Measurements from ENCODE around the gene VPS37D.
A peak's percentile ranks its signal among the peaks of the same experiment; 100 is the strongest.

The VPS37D gene

GRCh38 chr7:73718438-73718881, 50.8 kb downstream of the VPS37D start:
- TF ChIP-seq EP300 (IDR thresholded peaks at IDR 0.05; ENCODE audit: borderline replicate concordance) (no peak), TAF1 (IDR thresholded peaks at IDR 0.05; ENCODE audit: low read depth) (no peak), ZBTB7A (IDR thresholded peaks at IDR 0.05; ENCODE audit: low read depth) (no peak), FOXM1 (IDR thresholded peaks at IDR 0.05; ENCODE audit: borderline replicate concordance, low read depth) (no peak), CREB1 (IDR thresholded peaks at IDR 0.05; ENCODE audit: low read depth) (no peak), CEBPB (IDR thresholded peaks at IDR 0.05) (no peak), TEAD4 (IDR thresholded peaks at IDR 0.05) (no peak), TCF12 (IDR thresholded peaks at IDR 0.05; ENCODE audit: low read depth) (no peak; the same call in 1 of the 2 replicates), RAD21 (IDR thresholded peaks at IDR 0.05; ENCODE audit: low read depth) (no peak), EGR1 (IDR thresholded peaks at IDR 0.05) (no peak), NFIC (IDR thresholded peaks at IDR 0.05) (no peak), YY1 (IDR thresholded peaks at IDR 0.05; ENCODE audit: low read depth) (no peak)
- TF ChIP-seq, protein P1, sequence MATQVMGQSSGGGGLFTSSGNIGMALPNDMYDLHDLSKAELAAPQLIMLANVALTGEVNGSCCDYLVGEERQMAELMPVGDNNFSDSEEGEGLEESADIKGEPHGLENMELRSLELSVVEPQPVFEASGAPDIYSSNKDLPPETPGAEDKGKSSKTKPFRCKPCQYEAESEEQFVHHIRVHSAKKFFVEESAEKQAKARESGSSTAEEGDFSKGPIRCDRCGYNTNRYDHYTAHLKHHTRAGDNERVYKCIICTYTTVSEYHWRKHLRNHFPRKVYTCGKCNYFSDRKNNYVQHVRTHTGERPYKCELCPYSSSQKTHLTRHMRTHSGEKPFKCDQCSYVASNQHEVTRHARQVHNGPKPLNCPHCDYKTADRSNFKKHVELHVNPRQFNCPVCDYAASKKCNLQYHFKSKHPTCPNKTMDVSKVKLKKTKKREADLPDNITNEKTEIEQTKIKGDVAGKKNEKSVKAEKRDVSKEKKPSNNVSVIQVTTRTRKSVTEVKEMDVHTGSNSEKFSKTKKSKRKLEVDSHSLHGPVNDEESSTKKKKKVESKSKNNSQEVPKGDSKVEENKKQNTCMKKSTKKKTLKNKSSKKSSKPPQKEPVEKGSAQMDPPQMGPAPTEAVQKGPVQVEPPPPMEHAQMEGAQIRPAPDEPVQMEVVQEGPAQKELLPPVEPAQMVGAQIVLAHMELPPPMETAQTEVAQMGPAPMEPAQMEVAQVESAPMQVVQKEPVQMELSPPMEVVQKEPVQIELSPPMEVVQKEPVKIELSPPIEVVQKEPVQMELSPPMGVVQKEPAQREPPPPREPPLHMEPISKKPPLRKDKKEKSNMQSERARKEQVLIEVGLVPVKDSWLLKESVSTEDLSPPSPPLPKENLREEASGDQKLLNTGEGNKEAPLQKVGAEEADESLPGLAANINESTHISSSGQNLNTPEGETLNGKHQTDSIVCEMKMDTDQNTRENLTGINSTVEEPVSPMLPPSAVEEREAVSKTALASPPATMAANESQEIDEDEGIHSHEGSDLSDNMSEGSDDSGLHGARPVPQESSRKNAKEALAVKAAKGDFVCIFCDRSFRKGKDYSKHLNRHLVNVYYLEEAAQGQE (IDR thresholded peaks at IDR 0.05; ENCODE audit: low read depth) = no peak
- TF ChIP-seq, protein P2, sequence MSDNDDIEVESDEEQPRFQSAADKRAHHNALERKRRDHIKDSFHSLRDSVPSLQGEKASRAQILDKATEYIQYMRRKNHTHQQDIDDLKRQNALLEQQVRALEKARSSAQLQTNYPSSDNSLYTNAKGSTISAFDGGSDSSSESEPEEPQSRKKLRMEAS (IDR thresholded peaks at IDR 0.05) = no peak
- TF ChIP-seq, protein P3, sequence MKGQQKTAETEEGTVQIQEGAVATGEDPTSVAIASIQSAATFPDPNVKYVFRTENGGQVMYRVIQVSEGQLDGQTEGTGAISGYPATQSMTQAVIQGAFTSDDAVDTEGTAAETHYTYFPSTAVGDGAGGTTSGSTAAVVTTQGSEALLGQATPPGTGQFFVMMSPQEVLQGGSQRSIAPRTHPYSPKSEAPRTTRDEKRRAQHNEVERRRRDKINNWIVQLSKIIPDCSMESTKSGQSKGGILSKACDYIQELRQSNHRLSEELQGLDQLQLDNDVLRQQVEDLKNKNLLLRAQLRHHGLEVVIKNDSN (IDR thresholded peaks at IDR 0.05) = no peak

DNA sequence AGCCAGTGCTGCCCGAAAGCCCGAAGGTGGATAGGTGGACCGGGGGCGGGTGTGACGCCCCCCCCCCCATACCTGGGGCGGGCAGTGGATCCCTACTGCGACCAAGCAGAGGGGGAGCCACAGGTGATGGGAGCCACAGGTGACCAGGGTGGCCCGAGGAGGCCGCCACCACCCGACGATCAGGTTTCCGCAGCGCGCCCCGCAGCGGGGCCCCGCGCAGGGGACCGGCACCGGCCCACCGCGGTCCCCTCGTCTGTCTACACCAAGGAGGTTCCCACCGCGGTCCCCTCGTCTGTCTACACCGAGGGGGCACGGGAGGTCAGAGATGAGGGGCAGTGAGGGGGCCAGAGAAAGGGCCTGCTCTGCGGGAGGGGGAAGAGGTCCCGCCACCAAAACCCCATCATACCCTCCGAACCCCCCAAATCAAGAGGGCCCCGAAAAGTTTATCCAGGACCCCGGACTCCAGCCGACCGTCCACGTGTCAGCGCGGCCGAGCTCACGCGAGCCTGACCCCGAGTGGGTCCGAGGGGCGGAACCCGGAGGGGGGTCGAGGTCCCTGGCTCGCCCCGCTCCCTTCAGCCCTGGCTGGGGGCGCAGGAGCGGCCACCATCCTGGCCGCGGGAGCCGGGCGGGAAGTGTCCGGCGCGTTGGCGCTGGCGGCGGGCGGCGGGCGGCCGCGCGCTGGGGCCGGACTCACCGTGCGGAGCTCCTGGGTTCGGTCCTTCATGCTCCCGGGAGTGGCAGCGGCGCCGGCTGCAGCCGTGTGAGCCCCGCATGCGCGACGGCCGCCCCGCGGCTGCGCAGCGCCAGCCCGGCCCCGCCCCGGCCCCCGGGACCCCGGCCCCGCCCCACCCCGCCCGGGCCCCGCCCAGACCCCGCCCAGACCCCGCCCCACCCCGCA, 51.5 kb downstream of the VPS37D start, which contains the start of gene STX1A:
TSS of gene STX1A (minus strand) at position 765 of the 901 bp plus-strand sequence. CDS start at position 727, 38 bp downstream.
- TF ChIP-seq, protein P1 (IDR thresholded peaks at IDR 0.05; ENCODE audit: low read depth) = no peak
- TF ChIP-seq RAD21 (IDR thresholded peaks at IDR 0.05; ENCODE audit: low read depth) (no peak), TAF1 (IDR thresholded peaks at IDR 0.05; ENCODE audit: low read depth) (peak; percentile 67; the same call in 1 of the 2 replicates), CEBPB (IDR thresholded peaks at IDR 0.05) (no peak), EP300 (IDR thresholded peaks at IDR 0.05; ENCODE audit: borderline replicate concordance) (no peak), CREB1 (IDR thresholded peaks at IDR 0.05; ENCODE audit: low read depth) (no peak), ZBTB7A (IDR thresholded peaks at IDR 0.05; ENCODE audit: low read depth) (peak; percentile 66)
- TF ChIP-seq, protein P2 (IDR thresholded peaks at IDR 0.05) = peak; percentile 20; the same call in 1 of the 2 replicates

DNA sequence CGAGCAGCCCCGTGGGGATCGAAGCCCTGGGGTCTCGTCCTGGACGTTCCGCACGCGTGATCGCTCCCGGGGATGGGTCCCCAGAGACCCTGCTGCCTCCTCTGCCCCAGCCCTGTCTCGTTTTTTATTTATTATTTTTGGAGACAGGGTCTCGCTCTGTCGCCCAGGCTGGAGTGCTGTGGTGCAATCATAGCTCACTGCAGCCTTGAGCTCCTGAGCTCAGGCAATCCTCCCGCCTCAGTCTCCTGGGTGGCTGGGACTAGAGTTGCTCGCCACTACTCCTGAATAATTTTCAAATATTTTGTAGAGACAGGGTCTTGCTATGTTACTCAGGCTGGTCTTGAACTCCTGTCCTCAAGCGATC, 52.2 kb downstream of the VPS37D start:
- peak; percentile 59 for TF ChIP-seq CEBPB (IDR thresholded peaks at IDR 0.05)
- TF ChIP-seq, protein P3 (IDR thresholded peaks at IDR 0.05) = no peak
- no peak for TF ChIP-seq NFIC (IDR thresholded peaks at IDR 0.05)

DNA sequence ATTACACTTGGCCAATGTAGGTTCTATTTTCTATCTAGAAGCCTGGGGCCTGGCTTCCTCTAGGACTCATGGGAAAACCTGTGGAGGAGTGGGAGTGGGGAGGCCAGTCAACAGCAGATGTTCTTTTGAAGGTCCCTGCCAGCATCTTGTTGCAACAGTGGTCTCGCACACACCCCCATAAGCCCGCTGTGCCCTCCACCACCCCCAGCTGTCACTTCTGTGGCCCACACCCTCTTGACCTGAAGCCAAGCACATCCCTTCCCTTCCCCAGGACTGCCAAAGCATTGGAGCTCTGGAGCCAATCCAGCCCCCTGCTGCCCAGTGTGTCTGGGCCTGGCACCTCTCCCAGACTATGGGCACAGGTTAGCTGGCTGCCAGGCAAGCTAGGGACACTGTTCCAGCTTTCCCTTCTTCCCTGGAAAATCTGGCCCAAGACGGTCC, 53.8 kb downstream of the VPS37D start:
- TF ChIP-seq, protein P1 (IDR thresholded peaks at IDR 0.05; ENCODE audit: low read depth) = no peak
- TF ChIP-seq TCF12 (IDR thresholded peaks at IDR 0.05; ENCODE audit: low read depth) (peak; percentile 44; the same call in 1 of the 2 replicates), EGR1 (IDR thresholded peaks at IDR 0.05) (no peak), EP300 (IDR thresholded peaks at IDR 0.05; ENCODE audit: borderline replicate concordance) (peak; percentile 17; the same call in 1 of the 2 replicates), FOXM1 (IDR thresholded peaks at IDR 0.05; ENCODE audit: borderline replicate concordance, low read depth) (no peak), CREB1 (IDR thresholded peaks at IDR 0.05; ENCODE audit: low read depth) (no peak), RAD21 (IDR thresholded peaks at IDR 0.05; ENCODE audit: low read depth) (no peak), NFIC (IDR thresholded peaks at IDR 0.05) (peak; percentile 92), ZBTB7A (IDR thresholded peaks at IDR 0.05; ENCODE audit: low read depth) (no peak), TAF1 (IDR thresholded peaks at IDR 0.05; ENCODE audit: low read depth) (no peak), CEBPB (IDR thresholded peaks at IDR 0.05) (no peak), YY1 (IDR thresholded peaks at IDR 0.05; ENCODE audit: low read depth) (no peak)
- TF ChIP-seq, protein P2 (IDR thresholded peaks at IDR 0.05) = no peak

All from Ishikawa (cell line).